ENCODE measurements around the gene ISG20L2.

The ISG20L2 gene

GRCh38 chr1:156692925-156693847, 35.4 kb downstream of the ISG20L2 start:
- no peak for DNase-seq (ENCODE audit: extremely low read depth, low read depth)
- no peak overlapping the region for H3K4me3 ChIP-seq (replicated peaks; ENCODE audit: low read depth, low read length)
- TF ChIP-seq CTCF (IDR thresholded peaks at IDR 0.05; ENCODE audit: low read depth, low read length, missing control alignments) = no peak

- DNase-seq (ENCODE audit: extremely low read depth, low read depth) = no peak
- TF ChIP-seq CTCF (IDR thresholded peaks at IDR 0.05; ENCODE audit: low read depth, low read length, missing control alignments) = no peak
- H3K4me3 ChIP-seq (replicated peaks; ENCODE audit: low read depth, low read length) = no peak overlapping the region
Measured at GRCh38 chr1:156692441-156692924, 36.1 kb downstream of the ISG20L2 start.

GRCh38 chr1:156691665-156692440, 36.7 kb downstream of the ISG20L2 start:
- H3K4me3 ChIP-seq (replicated peaks; ENCODE audit: low read depth, low read length) = no peak overlapping the region
- peak; percentile 5 for TF ChIP-seq CTCF (IDR thresholded peaks at IDR 0.05; ENCODE audit: low read depth, low read length, missing control alignments)
- no peak for DNase-seq (ENCODE audit: extremely low read depth, low read depth)

- no peak for TF ChIP-seq CTCF (IDR thresholded peaks at IDR 0.05; ENCODE audit: low read depth, low read length, missing control alignments)
- no peak overlapping the region for H3K4me3 ChIP-seq (replicated peaks; ENCODE audit: low read depth, low read length)
- DNase-seq (ENCODE audit: extremely low read depth, low read depth) = no peak
Measured at GRCh38 chr1:156691191-156691590, 37.4 kb downstream of the ISG20L2 start.

- no peak overlapping the region for H3K4me3 ChIP-seq (replicated peaks; ENCODE audit: low read depth, low read length)
- no peak for DNase-seq (ENCODE audit: extremely low read depth, low read depth)
- no peak for TF ChIP-seq CTCF (IDR thresholded peaks at IDR 0.05; ENCODE audit: low read depth, low read length, missing control alignments)
Measured at GRCh38 chr1:156690675-156691036, 37.9 kb downstream of the ISG20L2 start.

- DNase-seq (ENCODE audit: extremely low read depth, low read depth) = no peak
- H3K4me3 ChIP-seq (replicated peaks; ENCODE audit: low read depth, low read length) = no peak overlapping the region
- no peak for TF ChIP-seq CTCF (IDR thresholded peaks at IDR 0.05; ENCODE audit: low read depth, low read length, missing control alignments)
Measured at GRCh38 chr1:156689953-156690674, 38.5 kb downstream of the ISG20L2 start.
